Coronary artery (tissue), 2 donors: ENCODE measurements around the gene RCCD1.

Experiments
- DNase-seq: peaks from one replicate; pipeline ENCODE4 v3.0.0-alpha.2; 2017; ENCODE audit warnings: low spot score
- H3K27ac ChIP-seq, 2 donors: fragments of 200-600 bp; sonication (generic); one replicate each; pipeline ENCODE4 v1.5.1; 2016 to 2019
- H3K4me3 ChIP-seq: fragments of 200-600 bp; sonication (generic); 2 replicates; pipeline ENCODE4 v1.5.1; 2016; ENCODE audit warnings: mild to moderate bottlenecking, moderate library complexity
- TF ChIP-seq, protein P1 (sequence below): fragments of 200-600 bp; sonication (generic); IDR thresholded peaks from one replicate; pipeline ENCODE4 v1.5.1; 2019; ENCODE audit warnings: antibody characterized with exemption

RCCD1 gene

GRCh38 chr15:90959894-90960293 lies 5.2 kb downstream of the RCCD1 start:
- peak overlapping the region; percentile 84 to 87 for H3K27ac ChIP-seq
- no peak overlapping the region for H3K4me3 ChIP-seq
- peak; percentile 93 for DNase-seq
- TF ChIP-seq, protein P1, sequence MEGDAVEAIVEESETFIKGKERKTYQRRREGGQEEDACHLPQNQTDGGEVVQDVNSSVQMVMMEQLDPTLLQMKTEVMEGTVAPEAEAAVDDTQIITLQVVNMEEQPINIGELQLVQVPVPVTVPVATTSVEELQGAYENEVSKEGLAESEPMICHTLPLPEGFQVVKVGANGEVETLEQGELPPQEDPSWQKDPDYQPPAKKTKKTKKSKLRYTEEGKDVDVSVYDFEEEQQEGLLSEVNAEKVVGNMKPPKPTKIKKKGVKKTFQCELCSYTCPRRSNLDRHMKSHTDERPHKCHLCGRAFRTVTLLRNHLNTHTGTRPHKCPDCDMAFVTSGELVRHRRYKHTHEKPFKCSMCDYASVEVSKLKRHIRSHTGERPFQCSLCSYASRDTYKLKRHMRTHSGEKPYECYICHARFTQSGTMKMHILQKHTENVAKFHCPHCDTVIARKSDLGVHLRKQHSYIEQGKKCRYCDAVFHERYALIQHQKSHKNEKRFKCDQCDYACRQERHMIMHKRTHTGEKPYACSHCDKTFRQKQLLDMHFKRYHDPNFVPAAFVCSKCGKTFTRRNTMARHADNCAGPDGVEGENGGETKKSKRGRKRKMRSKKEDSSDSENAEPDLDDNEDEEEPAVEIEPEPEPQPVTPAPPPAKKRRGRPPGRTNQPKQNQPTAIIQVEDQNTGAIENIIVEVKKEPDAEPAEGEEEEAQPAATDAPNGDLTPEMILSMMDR: no peak

DNA sequence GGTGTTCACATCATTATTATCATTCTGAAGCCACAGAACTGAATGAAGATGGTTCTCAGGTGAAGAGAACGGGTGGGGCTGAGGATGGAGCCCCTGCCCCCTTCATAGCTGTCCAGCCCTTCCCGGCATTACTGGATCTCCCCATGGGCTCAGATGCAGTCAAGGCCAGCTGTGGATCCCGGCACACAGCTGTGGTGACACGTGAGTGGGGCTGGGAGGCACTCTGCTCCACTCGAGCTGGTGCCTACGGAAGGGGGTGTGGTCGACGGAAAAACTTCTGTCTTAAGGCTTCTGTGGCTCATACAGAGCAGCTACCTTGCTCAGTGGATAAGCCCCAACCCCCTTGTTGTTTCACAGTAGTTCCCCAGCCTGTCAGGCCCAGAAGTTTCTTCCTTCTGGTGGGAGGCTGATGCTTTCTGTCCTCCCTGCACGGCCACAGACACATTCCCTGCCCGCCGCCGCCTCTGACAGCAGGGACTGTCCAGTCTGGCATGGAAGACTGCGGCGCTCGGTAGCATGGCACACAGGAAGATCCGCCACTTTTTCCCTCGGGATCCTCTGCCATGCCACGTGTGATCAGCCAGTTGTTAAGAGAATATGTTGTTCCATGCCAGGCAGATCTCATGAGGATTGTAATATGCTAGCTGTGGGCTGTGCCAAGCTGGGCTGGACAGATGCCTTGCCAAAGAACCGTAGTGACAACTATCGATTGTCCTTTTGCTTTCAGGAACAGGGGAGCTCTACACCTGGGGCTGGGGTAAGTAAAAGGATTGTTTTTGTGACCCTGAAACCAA lies 5.8 kb downstream of the RCCD1 start:
- peak overlapping the region; percentile 36 for H3K4me3 ChIP-seq
- peak overlapping the region; percentile 84 to 87 for H3K27ac ChIP-seq
- TF ChIP-seq, protein P1: no peak
- no peak for DNase-seq

GRCh38 chr15:90962021-90962420 lies 7.3 kb downstream of the RCCD1 start:
- TF ChIP-seq, protein P1: no peak
- no peak for DNase-seq
- H3K27ac ChIP-seq: no peak overlapping the region
- H3K4me3 ChIP-seq: no peak overlapping the region

GRCh38 chr15:90966262-90966661 lies 11.6 kb downstream of the RCCD1 start:
- DNase-seq: no peak
- Histone ChIP-seq H3K4me3 (no peak overlapping the region), H3K27ac (no peak overlapping the region)
- TF ChIP-seq, protein P1: no peak

DNA sequence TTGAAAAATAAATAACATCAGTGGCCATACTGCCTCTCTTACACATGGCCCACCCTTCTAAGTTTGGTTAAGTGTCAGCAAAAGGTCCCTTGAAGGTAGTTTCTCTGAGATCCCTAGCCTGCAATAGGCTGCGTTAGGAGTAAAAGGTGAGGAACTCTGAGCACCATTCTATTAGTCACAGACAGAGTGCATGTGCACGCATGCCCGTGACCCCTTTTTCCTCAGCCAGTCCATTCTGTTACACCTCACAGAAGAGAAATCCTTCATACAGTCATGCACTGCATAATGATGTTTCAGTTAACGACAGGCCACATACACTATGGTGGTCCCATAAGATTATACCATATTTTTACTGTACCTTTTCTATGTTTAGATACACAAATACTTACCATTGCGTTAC lies 12.5 kb downstream of the RCCD1 start:
- H3K4me3 ChIP-seq: no peak overlapping the region
- TF ChIP-seq, protein P1: no peak
- no peak for DNase-seq
- H3K27ac ChIP-seq: no peak overlapping the region

- Histone ChIP-seq H3K27ac (no peak overlapping the region), H3K4me3 (no peak overlapping the region)
- TF ChIP-seq, protein P1: no peak
Measured at GRCh38 chr15:90968434-90968833, 13.8 kb downstream of the RCCD1 start.

DNA sequence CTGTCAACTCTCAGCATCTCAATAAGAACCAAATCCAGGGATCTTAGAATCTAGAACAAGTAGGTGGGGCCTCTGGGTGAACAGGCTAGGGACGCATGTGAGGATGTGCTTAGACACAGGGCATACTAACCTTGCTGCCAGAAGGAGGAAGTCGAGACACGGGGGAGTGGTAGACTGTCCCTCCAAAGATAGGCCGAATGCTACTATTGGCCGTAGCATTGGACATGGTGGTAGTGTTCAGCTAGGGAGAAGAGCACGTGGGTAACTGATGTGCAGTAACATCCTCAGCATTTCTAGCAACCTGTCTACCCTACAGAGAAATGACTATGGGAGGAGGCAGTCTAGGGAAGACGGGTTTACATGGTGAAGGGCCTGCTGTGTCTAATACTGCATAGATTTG lies 15.6 kb downstream of the RCCD1 start:
- DNase-seq: no peak
- H3K4me3 ChIP-seq: no peak overlapping the region
- H3K27ac ChIP-seq: no peak overlapping the region
- TF ChIP-seq, protein P1: no peak

More at GRCh38 chr15:90968434-90968833, 13.8 kb downstream of the RCCD1 start:
- no peak for DNase-seq
